Breast epithelium (tissue), 4 donors: ENCODE measurements around the gene ISLR. TPM values are rescaled to one million over a fixed set of nuclear protein-coding genes. Genes with fewer than 3 reads are reported as not detected.

Experiments used
- DNase-seq, 2 donors: peaks; one replicate each; pipeline ENCODE4 v3.0.0-alpha.2; 2019; ENCODE audit warnings: low spot score in 2 of 2
- H3K27ac ChIP-seq, 2 donors: fragments of 200-600 bp; sonication (generic) in 1 of 2; one replicate each; pipeline ENCODE4 v1.5.1; 2016 to 2019; ENCODE audit warnings: mild to moderate bottlenecking in 1 of 2
- H3K27me3 ChIP-seq, 2 donors: fragments of 200-600 bp; sonication (generic) in 1 of 2; one replicate each; pipeline versions ENCODE4 v1.5.1 to v1.6.0; 2017 to 2019; ENCODE audit warnings: control low read depth in 1 of 2, mild to moderate bottlenecking in 1 of 2
- H3K36me3 ChIP-seq: fragments of 200-600 bp; one replicate; pipeline ENCODE4 v1.5.1; 2019
- H3K4me1 ChIP-seq, 2 donors: fragments of 200-600 bp; sonication (generic); one replicate each; pipeline ENCODE4 v1.5.1; 2016 to 2019; ENCODE audit warnings: control low read depth in 1 of 2
- H3K4me3 ChIP-seq, 3 donors: fragments of 200-600 bp; sonication (generic); 1 replicate in 2 of 3; 2 replicates in 1 of 3; pipeline ENCODE4 v1.5.1; 2016 to 2019; ENCODE audit warnings: mild to moderate bottlenecking in 3 of 3, moderate library complexity in 2 of 3
- H3K9me3 ChIP-seq, 2 donors: fragments of 200-600 bp; sonication (generic) in 1 of 2; one replicate each; pipeline ENCODE4 v1.5.1; 2016 to 2019; ENCODE audit warnings: control low read depth in 1 of 2
- POLR2A ChIP-seq: fragments of 450-650 bp; IDR thresholded peaks from one replicate; pipeline ENCODE4 v1.6.1; 2016; ENCODE audit warnings: antibody characterized with exemption, mild to moderate bottlenecking, moderate library complexity
- POLR2AphosphoS5 ChIP-seq, 3 donors: sonication (generic); formaldehyde crosslinking; IDR thresholded peaks; one replicate each; pipeline ENCODE4 v1.6.1; 2017; ENCODE audit warnings: antibody characterized with exemption in 3 of 3
- intact Hi-C: fragments of 100-400 bp; cut with DNase I; formaldehyde crosslinking; loops from one replicate; pipeline ENCODE4 v1.15.1; 2023; ENCODE audit warnings: low total_unique reads
- total RNA-seq, 3 donors: library from RNA; depleted of rRNA; stranded (reverse); fragments of >200 nt; gene quantifications; one replicate each; pipeline ENCODE4 v1.1.0, GENCODE V29; 2016
- TF ChIP-seq, protein P1 (sequence below), 3 donors: fragments of 450-650 bp; IDR thresholded peaks; one replicate each; pipeline ENCODE4 v1.5.1; 2016 to 2017; ENCODE audit warnings: antibody characterized with exemption in 3 of 3, mild to moderate bottlenecking in 3 of 3, moderate library complexity in 3 of 3

ISLR gene
- total RNA-seq, 3 donors from 2014 or later: 49.2 to 88.0 (median 71.8) TPM

DNA sequence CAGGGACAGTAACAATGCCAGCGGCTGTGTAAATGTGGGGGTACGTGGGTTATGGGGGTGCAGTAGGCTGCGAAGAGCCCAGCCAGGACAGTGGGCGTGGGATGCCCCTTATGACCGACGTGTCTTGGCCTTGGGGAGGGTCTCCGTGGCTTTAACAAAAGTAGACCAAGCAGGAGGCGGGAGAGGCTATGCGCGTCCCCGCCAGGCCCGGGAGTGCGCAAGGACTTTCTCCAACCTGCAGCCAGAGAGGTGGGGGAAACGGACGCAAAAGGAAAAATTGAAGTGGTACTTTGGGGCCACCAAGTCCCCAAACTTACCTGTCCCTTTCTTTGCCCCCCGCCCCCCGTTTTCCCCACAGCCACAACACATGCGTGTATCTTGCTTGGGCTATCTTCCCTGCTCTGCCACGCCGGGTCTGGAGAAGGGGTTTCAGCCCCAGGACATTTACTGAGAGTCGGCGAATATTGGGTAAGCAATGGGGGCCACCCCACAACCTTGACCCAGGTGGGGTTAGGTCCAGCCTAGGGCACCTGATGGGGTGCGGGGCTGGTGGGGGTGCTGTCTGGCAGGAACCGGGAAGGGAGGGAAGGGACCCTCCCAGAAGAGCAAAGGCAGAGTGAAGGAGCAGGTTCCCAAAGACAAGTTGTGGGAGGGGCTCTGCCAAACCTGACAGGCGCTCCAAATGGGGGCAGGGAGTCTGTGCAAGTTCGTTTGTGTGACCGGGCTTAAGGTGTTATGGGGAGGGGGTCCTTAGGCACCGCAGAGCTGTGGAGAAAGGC, 42.5 kb upstream of the ISLR start:
- H3K9me3 ChIP-seq: peaks cover 10 to 25% of the 10 kb centered on the region in 2 donors
- intact Hi-C loops: no loop called here
- peak overlapping the region in 2 of 3 donors; percentile 45 to 66 for H3K4me3 ChIP-seq
- no peak overlapping the region for H3K27ac ChIP-seq
- DNase-seq: no peak
- H3K27me3 ChIP-seq: peaks cover 3 to 76% of the 10 kb centered on the region in 2 donors
- no peaks in the 10 kb centered on the region for H3K36me3 ChIP-seq
- TF ChIP-seq, protein P1, sequence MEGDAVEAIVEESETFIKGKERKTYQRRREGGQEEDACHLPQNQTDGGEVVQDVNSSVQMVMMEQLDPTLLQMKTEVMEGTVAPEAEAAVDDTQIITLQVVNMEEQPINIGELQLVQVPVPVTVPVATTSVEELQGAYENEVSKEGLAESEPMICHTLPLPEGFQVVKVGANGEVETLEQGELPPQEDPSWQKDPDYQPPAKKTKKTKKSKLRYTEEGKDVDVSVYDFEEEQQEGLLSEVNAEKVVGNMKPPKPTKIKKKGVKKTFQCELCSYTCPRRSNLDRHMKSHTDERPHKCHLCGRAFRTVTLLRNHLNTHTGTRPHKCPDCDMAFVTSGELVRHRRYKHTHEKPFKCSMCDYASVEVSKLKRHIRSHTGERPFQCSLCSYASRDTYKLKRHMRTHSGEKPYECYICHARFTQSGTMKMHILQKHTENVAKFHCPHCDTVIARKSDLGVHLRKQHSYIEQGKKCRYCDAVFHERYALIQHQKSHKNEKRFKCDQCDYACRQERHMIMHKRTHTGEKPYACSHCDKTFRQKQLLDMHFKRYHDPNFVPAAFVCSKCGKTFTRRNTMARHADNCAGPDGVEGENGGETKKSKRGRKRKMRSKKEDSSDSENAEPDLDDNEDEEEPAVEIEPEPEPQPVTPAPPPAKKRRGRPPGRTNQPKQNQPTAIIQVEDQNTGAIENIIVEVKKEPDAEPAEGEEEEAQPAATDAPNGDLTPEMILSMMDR (IDR thresholded peaks at IDR 0.05): no peak
- no peak for TF ChIP-seq POLR2A
- TF ChIP-seq POLR2AphosphoS5 (IDR thresholded peaks at IDR 0.05): no peak
- H3K4me1 ChIP-seq: peaks cover 7 to 16% of the 10 kb centered on the region in 2 donors

DNA sequence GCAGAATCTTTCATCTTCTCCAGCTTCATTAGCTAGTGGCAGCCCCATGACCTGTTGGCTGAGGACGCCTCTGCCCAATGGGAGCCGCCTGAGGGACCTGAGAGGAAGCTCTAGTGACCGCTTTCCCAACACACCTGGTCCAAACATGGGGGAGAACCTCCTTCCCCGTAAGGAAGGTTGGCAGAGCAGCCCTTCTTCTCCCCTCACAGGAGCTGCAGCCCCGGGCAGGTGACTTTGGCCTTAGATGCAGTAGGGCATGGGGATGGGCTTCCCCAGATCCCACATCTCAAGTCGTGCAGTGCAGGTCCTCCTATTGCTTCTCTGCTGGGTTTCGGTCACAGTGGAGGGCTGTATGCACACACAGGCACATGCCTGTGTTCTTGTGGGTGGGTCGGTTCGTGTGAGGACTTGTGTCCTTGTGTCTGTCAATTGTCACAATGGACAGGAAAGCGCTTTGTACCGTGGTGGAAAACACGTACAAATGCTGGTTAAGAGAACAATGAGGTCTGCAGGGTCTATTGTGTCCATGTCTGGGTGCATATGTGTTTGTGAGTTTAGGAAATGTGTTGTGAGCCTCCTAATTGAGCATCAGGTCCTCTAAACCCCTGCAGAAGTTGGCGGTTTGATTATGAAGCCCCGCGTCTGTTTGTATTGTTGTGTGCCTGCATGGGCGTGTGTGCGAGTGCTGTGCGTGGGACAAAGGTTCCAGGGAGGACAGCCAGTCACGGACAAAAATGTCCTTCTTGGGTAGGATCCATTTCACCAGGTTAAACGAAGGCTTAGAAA, 41.7 kb upstream of the ISLR start:
- H3K27me3 ChIP-seq: peaks cover 3 to 75% of the 10 kb centered on the region in 2 donors
- TF ChIP-seq, protein P1 (IDR thresholded peaks at IDR 0.05): no peak
- TF ChIP-seq POLR2AphosphoS5 (IDR thresholded peaks at IDR 0.05) (no peak), POLR2A (no peak)
- no peak overlapping the region for H3K4me3 ChIP-seq
- peaks cover 7 to 16% of the 10 kb centered on the region in 2 donors for H3K4me1 ChIP-seq
- H3K27ac ChIP-seq: no peak overlapping the region
- intact Hi-C loops: no loop called here
- no peak for DNase-seq
- H3K9me3 ChIP-seq: peaks cover 10 to 25% of the 10 kb centered on the region in 2 donors
- no peaks in the 10 kb centered on the region for H3K36me3 ChIP-seq

DNA sequence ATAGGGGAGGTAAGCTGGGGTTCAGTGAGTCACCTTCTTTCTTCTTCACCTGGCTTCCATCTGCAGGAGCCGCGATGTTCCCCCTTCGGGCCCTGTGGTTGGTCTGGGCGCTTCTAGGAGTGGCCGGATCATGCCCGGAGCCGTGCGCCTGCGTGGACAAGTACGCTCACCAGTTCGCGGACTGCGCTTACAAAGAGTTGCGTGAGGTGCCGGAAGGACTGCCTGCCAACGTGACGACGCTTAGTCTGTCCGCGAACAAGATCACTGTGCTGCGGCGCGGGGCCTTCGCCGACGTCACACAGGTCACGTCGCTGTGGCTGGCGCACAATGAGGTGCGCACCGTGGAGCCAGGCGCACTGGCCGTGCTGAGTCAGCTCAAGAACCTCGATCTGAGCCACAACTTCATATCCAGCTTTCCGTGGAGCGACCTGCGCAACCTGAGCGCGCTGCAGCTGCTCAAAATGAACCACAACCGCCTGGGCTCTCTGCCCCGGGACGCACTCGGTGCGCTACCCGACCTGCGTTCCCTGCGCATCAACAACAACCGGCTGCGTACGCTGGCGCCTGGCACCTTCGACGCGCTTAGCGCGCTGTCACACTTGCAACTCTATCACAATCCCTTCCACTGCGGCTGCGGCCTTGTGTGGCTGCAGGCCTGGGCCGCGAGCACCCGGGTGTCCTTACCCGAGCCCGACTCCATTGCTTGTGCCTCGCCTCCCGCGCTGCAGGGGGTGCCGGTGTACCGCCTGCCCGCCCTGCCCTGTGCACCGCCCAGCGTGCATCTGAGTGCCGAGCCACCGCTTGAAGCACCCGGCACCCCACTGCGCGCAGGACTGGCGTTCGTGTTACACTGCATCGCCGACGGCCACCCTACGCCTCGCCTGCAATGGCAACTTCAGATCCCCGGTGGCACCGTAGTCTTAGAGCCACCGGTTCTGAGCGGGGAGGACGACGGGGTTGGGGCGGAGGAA, 40.5 kb upstream of the ISLR start:
- H3K4me1 ChIP-seq: peaks cover 7 to 17% of the 10 kb centered on the region in 2 donors
- TF ChIP-seq POLR2AphosphoS5 (IDR thresholded peaks at IDR 0.05) (no peak), POLR2A (no peak)
- TF ChIP-seq, protein P1 (IDR thresholded peaks at IDR 0.05): no peak
- no peak overlapping the region for H3K4me3 ChIP-seq
- no peaks in the 10 kb centered on the region for H3K36me3 ChIP-seq
- DNase-seq: no peak
- H3K9me3 ChIP-seq: peaks cover 10 to 25% of the 10 kb centered on the region in 2 donors
- peaks cover 3 to 79% of the 10 kb centered on the region in 2 donors for H3K27me3 ChIP-seq
- intact Hi-C loops: loop anchor here (1.0 kb wide), 1 partner anchor 14 kb away; no protein-coding TSS in a partner anchor
- H3K27ac ChIP-seq: no peak overlapping the region

DNA sequence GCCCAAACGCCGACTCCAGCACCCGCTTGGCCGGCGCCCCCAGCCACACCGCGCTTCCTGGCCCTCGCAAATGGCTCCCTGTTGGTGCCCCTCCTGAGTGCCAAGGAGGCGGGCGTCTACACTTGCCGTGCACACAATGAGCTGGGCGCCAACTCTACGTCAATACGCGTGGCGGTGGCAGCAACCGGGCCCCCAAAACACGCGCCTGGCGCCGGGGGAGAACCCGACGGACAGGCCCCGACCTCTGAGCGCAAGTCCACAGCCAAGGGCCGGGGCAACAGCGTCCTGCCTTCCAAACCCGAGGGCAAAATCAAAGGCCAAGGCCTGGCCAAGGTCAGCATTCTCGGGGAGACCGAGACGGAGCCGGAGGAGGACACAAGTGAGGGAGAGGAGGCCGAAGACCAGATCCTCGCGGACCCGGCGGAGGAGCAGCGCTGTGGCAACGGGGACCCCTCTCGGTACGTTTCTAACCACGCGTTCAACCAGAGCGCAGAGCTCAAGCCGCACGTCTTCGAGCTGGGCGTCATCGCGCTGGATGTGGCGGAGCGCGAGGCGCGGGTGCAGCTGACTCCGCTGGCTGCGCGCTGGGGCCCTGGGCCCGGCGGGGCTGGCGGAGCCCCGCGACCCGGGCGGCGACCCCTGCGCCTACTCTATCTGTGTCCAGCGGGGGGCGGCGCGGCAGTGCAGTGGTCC, 39.7 kb upstream of the ISLR start:
- Histone ChIP-seq H3K27me3 (peaks cover 3 to 70% of the 10 kb centered on the region in 2 donors), H3K36me3 (no peaks in the 10 kb centered on the region), H3K9me3 (peaks cover 10 to 25% of the 10 kb centered on the region in 2 donors), H3K4me3 (no peak overlapping the region), H3K27ac (no peak overlapping the region), H3K4me1 (peaks cover 7 to 15% of the 10 kb centered on the region in 2 donors)
- DNase-seq: no peak
- TF ChIP-seq POLR2AphosphoS5 (IDR thresholded peaks at IDR 0.05) (no peak), POLR2A (no peak)
- TF ChIP-seq, protein P1 (IDR thresholded peaks at IDR 0.05): no peak
- intact Hi-C loops: loop anchor here (1.0 kb wide), 1 partner anchor 15 kb away; no protein-coding TSS in a partner anchor
